Measurements from ENCODE around the gene SLC48A1.

DNA sequence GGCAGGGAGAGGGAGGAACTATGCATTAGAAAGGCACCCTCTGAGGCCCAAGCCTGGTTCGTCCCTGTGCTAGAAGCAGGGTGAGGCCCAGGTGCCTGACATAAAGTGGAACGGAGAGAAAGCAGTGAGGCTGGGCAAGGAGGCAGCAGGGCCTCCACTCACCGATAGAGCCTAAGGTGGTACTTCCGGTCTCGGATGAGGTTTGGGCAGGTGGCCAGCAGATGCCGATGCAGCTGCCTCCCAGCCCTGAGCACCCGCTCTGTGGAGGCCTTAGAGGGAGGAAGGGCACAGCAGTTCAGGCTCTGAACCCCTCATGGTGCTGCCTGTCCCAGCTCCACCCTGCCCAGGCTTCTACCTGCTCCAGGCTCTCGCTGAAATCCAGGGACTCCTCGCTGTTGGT, 21.5 kb upstream of the SLC48A1 start:
- TF ChIP-seq, protein P1, sequence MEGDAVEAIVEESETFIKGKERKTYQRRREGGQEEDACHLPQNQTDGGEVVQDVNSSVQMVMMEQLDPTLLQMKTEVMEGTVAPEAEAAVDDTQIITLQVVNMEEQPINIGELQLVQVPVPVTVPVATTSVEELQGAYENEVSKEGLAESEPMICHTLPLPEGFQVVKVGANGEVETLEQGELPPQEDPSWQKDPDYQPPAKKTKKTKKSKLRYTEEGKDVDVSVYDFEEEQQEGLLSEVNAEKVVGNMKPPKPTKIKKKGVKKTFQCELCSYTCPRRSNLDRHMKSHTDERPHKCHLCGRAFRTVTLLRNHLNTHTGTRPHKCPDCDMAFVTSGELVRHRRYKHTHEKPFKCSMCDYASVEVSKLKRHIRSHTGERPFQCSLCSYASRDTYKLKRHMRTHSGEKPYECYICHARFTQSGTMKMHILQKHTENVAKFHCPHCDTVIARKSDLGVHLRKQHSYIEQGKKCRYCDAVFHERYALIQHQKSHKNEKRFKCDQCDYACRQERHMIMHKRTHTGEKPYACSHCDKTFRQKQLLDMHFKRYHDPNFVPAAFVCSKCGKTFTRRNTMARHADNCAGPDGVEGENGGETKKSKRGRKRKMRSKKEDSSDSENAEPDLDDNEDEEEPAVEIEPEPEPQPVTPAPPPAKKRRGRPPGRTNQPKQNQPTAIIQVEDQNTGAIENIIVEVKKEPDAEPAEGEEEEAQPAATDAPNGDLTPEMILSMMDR (IDR thresholded peaks at IDR 0.05), result no peak
- TF ChIP-seq POLR2A (IDR thresholded peaks at IDR 0.05) (no peak), POLR2AphosphoS5 (IDR thresholded peaks at IDR 0.05) (no peak)
